ENCODE data around the gene CD96.

Gene CD96

DNA sequence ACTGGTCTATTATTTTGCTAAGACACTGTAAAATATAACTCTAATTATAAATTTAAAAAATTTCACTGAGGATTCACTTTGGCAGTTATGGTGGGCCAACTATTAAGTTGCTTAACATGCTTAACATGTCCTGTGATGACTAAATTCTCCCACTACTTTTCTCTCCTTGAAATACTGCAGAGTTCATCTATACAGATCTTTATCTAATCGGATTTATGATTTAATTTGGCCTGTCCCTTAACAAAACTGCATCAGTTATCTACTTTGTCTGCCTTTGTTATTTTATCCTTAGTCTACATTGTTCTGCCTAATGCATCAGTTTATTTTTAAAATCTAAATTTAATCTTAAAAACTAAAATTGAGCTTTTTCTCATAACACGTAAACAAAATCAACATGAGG, 26.4 kb downstream of the CD96 start:
- no peak for DNase-seq

- DNase-seq: no peak
Measured at GRCh38 chr3:111568911-111569310, 26.9 kb downstream of the CD96 start.

DNA sequence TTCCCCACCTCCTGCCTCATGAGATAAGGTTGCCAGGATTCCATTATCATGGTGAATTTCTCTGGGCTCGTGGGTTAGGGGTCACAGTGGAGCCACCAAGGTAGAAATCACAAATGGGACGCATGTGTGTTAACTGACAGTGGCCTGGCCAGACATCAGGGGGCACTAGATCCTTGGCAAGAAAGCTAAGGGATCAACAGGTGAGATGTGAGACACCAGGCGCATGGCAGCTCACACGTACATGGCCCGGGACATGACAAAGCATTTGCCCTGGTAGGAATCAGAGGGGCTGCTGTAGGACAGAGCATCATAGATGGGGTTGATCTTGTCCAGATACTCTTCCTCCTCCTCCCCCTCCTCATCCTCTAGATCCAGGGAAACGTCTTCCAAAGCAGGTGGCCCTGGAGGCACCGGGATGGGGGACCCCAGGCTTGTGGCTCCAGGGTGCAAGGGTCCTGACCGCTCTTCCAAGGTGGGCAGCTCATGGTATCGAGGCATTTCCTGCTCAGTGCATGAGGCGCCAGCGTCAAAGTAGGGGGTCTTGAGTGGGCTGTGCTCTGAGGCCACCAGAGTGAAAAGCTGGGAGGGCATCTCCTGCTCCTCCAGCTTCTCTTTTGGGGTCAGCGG, 28.5 kb downstream of the CD96 start:
- DNase-seq: no peak

DNA sequence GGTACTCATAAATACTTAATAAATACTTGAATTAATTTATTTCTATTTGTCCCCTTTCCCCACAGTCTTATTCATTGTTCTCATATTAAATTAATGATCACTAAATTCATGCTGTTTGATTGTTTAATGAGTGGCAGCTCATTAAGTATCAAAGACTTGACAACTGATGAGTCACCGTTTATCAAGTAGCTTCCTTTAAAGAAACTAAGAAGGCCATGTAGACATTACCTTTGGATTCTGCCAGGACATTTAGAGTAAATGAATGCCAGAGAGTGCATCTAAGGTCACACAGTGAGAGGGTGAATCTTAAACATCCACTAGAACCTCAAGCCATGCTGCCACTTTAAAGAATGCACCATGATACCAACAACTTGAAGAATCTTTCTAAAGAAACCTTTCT, 29.3 kb downstream of the CD96 start:
- DNase-seq: no peak

- no peak for DNase-seq
Measured at GRCh38 chr3:111571907-111572460, 30.0 kb downstream of the CD96 start.

DNA sequence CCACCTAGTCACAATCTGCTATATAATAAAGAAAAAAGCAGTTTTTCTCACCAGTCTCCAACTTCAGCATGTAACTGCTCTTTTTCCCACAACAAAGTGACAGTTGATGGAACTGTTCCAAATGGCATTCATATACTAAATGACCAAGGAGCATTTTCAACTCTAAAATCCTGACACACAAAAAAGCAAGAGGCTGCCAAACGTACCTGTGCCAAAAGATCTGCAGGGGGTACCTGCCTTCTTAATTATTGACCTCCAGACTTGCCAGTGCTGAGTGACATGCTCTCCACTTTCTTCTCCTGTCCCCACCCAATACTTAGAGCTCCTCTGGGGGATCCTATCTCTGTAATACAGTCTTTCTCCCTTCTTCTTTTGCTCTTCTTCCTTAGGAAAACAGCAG, 35.1 kb downstream of the CD96 start:
- DNase-seq: no peak

GRCh38 chr3:111577798-111578685, 36.0 kb downstream of the CD96 start:
- DNase-seq: peak; percentile 64

DNA sequence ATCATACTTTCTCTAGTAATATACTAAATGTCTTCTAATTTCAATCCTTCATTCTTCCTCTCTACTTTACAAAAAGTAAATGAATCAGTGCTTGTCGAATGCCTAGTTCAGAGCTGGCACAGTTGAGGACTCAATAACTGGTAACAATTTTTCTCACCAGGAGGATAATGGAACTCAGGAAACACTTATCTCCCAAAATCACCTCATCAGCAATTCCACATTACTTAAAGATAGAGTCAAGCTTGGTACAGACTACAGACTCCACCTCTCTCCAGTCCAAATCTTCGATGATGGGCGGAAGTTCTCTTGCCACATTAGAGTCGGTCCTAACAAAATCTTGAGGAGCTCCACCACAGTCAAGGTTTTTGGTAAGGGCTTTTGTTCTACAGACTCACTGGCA, 36.9 kb downstream of the CD96 start:
- DNase-seq: no peak

DNA sequence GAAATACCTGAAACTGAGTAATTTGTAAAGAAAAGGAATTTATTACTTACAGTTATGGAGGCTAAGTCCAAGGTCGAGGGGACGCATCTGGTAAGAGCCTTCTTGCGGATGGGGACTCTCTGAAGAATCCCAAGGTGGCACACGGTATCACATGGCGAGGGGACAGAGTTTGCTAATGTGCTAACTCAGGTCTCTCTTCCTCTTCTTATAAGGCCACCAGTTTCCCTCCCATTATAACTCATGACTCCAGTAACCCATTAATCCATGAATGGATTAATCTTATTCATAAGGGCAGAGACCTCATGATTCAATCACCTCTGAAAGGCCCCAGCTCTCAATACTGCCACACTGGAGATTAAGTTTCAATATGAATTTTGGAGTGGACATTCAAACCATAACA, 37.5 kb downstream of the CD96 start:
- no peak for DNase-seq

GRCh38 chr3:111581403-111582119, 39.6 kb downstream of the CD96 start:
- DNase-seq: peak; percentile 64

DNA sequence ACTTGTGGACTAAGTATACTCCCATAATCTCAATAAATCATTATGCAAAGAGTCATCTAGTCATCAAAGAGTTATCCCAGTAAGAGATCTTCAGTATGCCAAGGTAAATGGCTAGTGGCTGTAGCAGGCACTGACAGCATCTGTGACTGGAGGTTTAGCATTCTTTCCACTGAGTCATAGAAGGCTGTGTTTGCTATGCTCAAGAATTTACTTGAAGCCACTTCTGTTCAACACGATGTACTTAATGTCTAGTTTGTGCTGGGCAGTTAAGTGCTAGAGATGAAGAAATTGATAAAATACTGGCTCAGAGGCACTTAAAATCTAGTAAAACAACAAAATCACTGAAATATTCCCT, 40.1 kb downstream of the CD96 start:
- DNase-seq: peak; percentile 89

GRCh38 chr3:111584744-111585143, 42.7 kb downstream of the CD96 start:
- DNase-seq: no peak

DNA sequence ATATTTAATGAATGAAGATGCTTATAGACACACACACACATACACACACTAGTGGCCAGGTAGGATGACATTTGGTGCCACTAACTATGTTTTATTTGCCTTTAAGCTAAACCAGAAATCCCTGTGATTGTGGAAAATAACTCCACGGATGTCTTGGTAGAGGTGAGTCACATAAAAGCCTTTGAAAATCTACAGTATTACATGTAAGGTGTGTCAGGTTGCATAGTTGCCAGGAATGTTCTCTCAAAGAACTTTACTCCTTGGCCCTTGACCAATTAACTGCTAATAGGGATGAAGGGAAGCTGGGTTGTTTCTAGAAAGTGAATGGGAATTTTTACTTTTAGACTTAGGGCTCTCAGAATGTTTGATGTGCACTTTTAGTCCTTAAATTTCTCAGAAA, 43.2 kb downstream of the CD96 start:
- DNase-seq: no peak

GRCh38 chr3:111588527-111588926, 46.5 kb downstream of the CD96 start:
- no peak for DNase-seq

- no peak for DNase-seq
Measured at GRCh38 chr3:111589303-111590142, 47.5 kb downstream of the CD96 start.

GRCh38 chr3:111590143-111590491, 48.1 kb downstream of the CD96 start:
- DNase-seq: peak; percentile 77

DNA sequence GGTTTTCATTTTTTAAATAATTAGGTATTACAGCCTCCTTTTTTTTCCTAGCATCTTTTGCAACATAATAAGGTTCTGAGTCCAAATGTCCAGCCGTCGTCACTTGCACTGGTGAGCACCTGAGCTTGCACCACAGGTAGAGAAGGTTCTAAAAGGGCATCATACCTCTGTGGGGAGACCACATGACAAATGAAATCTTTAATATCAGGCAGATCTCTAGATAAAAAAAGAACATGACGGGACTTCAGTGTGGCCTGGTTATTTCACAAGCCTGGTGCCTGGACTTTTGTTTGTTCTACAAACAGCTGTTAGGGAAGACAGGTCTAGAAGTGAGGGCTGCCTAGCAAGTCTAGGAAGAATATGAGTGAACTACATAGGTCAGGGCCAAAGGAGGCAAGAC, 49.6 kb downstream of the CD96 start:
- no peak for DNase-seq

GRCh38 chr3:111592143-111592542, 50.1 kb downstream of the CD96 start:
- no peak for DNase-seq

DNA sequence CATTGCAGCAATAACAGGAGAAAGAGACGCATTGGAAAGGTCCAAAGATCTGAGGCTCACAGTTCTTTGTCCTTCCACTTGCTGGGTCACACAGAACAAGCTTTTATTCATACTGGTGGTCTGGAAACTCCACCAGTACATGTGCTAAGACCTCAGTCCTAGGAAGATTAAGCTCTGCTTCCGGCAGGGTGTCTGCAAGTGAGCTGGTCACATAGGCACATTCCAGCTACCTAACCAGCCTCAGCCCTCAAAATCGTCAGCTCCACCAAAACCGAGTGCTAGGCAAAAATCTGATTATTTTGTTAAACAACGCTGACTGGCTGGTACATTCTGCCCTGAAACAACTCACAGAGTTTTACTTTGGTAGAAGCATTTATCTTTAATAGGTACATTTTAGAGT, 50.9 kb downstream of the CD96 start:
- no peak for DNase-seq

DNA sequence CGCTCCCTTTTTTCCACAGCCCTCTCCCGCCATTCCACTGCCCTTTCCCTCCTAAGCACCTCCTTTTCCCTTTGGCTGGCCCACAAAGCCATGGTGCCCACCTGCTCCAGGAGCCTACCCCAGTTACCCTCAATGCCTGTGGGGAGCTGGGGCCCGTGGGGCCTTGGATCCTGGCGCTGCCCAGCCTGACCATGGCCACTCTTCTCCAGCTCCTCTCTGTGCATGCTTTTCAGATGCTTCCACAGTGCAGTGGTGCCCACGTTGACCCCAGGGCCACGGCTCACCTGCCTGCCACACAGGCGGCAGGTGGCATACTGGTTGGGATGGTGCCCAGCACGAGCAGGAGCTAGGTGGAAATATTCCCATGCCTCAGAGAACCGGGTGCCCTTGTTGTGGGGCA, 51.7 kb downstream of the CD96 start:
- DNase-seq: no peak

DNA sequence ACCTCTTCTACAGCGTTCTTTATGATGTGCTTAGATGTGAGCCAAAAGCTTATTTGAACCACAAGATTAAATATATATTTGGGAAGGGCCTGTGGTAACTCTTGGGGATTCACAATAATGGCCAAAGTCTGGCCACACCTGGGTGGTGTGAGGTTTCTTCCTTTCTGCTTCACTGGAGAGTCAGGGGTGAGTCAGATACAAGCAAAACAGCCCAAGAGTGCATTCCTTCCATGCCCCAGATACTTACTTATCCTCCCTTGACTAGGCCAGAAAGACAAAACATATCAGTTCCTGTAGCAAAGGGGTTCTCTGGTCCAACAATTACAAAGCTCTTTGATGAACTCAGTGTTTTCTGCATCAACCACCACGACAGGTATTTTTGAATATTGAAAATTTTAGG, 52.2 kb downstream of the CD96 start:
- DNase-seq: peak; percentile 74

GRCh38 chr3:111594781-111595180, 52.8 kb downstream of the CD96 start:
- DNase-seq: no peak

DNA sequence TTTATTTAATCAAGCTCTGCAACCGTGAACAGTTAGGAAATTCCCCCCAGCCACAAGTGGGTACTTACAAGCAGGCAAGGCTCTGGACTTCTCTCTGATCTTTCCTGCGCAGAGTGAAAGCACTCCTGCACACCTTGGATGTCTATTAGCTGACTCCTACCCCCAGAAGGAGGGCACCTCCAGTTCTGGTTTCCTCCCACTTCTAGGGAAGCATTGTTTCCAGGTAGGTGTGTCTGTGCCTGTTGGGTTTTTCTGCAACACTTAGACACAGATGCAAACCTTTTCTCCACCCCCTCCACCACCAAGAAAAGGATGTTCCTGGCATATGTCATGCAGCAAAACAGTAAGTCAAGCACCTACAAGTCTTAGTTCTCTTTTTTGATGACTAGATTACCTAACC, 53.2 kb downstream of the CD96 start, which contains the start of gene ZBED2:
Gene ZBED2 (minus strand): TSS at position 115 of the 400 bp plus-strand sequence. CDS start 1,145 bp downstream, outside the sequence.
- DNase-seq: peak; percentile 64
